ENCODE results near the gene RLN3. TPM values are rescaled to one million over a fixed set of nuclear protein-coding genes. Genes with fewer than 3 reads are reported as not detected.

The RLN3 gene
- total and polyA plus RNA-seq, 2 experiments from 2014 or later: not detected

DNA sequence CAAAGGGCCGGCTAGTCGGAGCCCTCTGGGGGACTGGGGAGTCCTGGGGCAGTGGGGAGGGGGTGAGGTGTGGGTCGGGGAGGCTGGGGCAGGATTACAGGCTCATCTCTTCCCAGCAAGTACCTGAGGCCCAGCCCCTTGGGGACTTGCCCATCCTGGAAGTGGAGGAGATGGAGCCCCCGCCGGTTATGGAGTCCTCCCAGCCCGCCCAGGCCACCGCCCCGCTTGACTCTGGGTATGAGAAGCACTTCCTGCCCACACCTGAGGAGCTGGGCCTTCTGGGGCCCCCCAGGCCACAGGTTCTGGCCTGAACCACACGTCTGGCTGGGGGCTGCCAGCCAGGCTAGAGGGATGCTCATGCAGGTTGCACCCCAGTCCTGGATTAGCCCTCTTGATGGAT, 24.0 kb downstream of the RLN3 start (continued):
- TF ChIP-seq CTCF (conservative IDR thresholded peaks at IDR 0.05; ENCODE audit: low read depth in 2 of 2): no peak
- TF ChIP-seq ZNF331 (CRISPR knock-in tag; IDR thresholded peaks at IDR 0.05; ENCODE audit: low read depth): no peak
- TF ChIP-seq, protein P1, sequence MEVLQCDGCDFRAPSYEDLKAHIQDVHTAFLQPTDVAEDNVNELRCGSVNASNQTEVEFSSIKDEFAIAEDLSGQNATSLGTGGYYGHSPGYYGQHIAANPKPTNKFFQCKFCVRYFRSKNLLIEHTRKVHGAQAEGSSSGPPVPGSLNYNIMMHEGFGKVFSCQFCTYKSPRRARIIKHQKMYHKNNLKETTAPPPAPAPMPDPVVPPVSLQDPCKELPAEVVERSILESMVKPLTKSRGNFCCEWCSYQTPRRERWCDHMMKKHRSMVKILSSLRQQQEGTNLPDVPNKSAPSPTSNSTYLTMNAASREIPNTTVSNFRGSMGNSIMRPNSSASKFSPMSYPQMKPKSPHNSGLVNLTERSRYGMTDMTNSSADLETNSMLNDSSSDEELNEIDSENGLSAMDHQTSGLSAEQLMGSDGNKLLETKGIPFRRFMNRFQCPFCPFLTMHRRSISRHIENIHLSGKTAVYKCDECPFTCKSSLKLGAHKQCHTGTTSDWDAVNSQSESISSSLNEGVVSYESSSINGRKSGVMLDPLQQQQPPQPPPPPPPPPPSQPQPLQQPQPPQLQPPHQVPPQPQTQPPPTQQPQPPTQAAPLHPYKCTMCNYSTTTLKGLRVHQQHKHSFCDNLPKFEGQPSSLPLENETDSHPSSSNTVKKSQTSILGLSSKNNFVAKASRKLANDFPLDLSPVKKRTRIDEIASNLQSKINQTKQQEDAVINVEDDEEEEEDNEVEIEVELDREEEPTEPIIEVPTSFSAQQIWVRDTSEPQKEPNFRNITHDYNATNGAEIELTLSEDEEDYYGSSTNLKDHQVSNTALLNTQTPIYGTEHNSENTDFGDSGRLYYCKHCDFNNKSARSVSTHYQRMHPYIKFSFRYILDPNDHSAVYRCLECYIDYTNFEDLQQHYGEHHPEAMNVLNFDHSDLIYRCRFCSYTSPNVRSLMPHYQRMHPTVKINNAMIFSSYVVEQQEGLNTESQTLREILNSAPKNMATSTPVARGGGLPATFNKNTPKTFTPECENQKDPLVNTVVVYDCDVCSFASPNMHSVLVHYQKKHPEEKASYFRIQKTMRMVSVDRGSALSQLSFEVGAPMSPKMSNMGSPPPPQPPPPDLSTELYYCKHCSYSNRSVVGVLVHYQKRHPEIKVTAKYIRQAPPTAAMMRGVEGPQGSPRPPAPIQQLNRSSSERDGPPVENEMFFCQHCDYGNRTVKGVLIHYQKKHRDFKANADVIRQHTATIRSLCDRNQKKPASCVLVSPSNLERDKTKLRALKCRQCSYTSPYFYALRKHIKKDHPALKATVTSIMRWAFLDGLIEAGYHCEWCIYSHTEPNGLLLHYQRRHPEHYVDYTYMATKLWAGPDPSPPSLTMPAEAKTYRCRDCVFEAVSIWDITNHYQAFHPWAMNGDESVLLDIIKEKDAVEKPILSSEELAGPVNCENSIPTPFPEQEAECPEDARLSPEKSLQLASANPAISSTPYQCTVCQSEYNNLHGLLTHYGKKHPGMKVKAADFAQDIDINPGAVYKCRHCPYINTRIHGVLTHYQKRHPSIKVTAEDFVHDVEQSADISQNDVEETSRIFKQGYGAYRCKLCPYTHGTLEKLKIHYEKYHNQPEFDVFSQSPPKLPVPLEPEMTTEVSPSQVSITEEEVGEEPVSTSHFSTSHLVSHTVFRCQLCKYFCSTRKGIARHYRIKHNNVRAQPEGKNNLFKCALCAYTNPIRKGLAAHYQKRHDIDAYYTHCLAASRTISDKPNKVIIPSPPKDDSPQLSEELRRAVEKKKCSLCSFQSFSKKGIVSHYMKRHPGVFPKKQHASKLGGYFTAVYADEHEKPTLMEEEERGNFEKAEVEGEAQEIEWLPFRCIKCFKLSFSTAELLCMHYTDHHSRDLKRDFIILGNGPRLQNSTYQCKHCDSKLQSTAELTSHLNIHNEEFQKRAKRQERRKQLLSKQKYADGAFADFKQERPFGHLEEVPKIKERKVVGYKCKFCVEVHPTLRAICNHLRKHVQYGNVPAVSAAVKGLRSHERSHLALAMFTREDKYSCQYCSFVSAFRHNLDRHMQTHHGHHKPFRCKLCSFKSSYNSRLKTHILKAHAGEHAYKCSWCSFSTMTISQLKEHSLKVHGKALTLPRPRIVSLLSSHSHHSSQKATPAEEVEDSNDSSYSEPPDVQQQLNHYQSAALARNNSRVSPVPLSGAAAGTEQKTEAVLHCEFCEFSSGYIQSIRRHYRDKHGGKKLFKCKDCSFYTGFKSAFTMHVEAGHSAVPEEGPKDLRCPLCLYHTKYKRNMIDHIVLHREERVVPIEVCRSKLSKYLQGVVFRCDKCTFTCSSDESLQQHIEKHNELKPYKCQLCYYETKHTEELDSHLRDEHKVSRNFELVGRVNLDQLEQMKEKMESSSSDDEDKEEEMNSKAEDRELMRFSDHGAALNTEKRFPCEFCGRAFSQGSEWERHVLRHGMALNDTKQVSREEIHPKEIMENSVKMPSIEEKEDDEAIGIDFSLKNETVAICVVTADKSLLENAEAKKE (CRISPR knock-in tag; IDR thresholded peaks at IDR 0.05): no peak

- no peak overlapping the region for H3K4me3 ChIP-seq
- Mint-ChIP-seq H3K27me3 (ENCODE audit: insufficient read depth, low read depth, poor library complexity) (peaks cover 13% of the 10 kb centered on the region), H3K4me3 (no peak overlapping the region)
Measured at GRCh38 chr19:14052470-14052869, 24.5 kb downstream of the RLN3 start.

More at GRCh38 chr19:14052470-14052869, 24.5 kb downstream of the RLN3 start:
- TF ChIP-seq, protein P2, sequence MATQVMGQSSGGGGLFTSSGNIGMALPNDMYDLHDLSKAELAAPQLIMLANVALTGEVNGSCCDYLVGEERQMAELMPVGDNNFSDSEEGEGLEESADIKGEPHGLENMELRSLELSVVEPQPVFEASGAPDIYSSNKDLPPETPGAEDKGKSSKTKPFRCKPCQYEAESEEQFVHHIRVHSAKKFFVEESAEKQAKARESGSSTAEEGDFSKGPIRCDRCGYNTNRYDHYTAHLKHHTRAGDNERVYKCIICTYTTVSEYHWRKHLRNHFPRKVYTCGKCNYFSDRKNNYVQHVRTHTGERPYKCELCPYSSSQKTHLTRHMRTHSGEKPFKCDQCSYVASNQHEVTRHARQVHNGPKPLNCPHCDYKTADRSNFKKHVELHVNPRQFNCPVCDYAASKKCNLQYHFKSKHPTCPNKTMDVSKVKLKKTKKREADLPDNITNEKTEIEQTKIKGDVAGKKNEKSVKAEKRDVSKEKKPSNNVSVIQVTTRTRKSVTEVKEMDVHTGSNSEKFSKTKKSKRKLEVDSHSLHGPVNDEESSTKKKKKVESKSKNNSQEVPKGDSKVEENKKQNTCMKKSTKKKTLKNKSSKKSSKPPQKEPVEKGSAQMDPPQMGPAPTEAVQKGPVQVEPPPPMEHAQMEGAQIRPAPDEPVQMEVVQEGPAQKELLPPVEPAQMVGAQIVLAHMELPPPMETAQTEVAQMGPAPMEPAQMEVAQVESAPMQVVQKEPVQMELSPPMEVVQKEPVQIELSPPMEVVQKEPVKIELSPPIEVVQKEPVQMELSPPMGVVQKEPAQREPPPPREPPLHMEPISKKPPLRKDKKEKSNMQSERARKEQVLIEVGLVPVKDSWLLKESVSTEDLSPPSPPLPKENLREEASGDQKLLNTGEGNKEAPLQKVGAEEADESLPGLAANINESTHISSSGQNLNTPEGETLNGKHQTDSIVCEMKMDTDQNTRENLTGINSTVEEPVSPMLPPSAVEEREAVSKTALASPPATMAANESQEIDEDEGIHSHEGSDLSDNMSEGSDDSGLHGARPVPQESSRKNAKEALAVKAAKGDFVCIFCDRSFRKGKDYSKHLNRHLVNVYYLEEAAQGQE (IDR thresholded peaks at IDR 0.05; ENCODE audit: unreplicated experiment): no peak
- TF ChIP-seq JUNB (IDR thresholded peaks at IDR 0.05; ENCODE audit: unreplicated experiment): no peak
- ATAC-seq: no peak
- Histone ChIP-seq H3F3A (replicated peaks; ENCODE audit: low read depth) (no peaks in the 10 kb centered on the region; the same call in 1 of the 2 replicates), H3K79me2 (replicated peaks; ENCODE audit: insufficient read depth) (no peaks in the 10 kb centered on the region), H3K27me3 (ENCODE audit: insufficient read depth) (no peaks in the 10 kb centered on the region), H3K4me1 (ENCODE audit: insufficient read depth) (no peaks in the 10 kb centered on the region), H2AFZ (no peak overlapping the region), H3K4me2 (no peak overlapping the region), H3K9me2 (ENCODE audit: insufficient read depth) (no peaks in the 10 kb centered on the region), H3K36me3 (ENCODE audit: insufficient read depth) (no peaks in the 10 kb centered on the region), H3K27ac (ENCODE audit: low read depth) (no peak overlapping the region), H4K20me1 (replicated peaks; ENCODE audit: insufficient read depth) (no peaks in the 10 kb centered on the region; the same call in 1 of the 2 replicates)
- Mint-ChIP-seq H3K9me3 (peaks cover 6% of the 10 kb centered on the region; the same call in 2 of the 3 replicates), H3K27ac (no peak overlapping the region), H3K4me1 (peaks cover 4% of the 10 kb centered on the region; the same call in 1 of the 3 replicates), H3K36me3 (ENCODE audit: low read depth) (peaks cover 30% of the 10 kb centered on the region)
- no peak for DNase-seq (ENCODE audit: low spot score)
